OCI-M1 (cell line): ENCODE measurements around the gene BPIFA3.
A peak's percentile ranks its signal among the peaks of the same experiment; 100 is the strongest.

Source experiments
- DNase-seq: peaks from one replicate; lab custom pipeline; 2025; lab: John Stamatoyannopoulos, UW

BPIFA3 gene

GRCh38 chr20:33224399-33224798 is 7.2 kb downstream of the BPIFA3 start:
- DNase-seq, result no peak

GRCh38 chr20:33229843-33230242 is 12.7 kb downstream of the BPIFA3 start:
- DNase-seq, result peak; percentile 10

DNA sequence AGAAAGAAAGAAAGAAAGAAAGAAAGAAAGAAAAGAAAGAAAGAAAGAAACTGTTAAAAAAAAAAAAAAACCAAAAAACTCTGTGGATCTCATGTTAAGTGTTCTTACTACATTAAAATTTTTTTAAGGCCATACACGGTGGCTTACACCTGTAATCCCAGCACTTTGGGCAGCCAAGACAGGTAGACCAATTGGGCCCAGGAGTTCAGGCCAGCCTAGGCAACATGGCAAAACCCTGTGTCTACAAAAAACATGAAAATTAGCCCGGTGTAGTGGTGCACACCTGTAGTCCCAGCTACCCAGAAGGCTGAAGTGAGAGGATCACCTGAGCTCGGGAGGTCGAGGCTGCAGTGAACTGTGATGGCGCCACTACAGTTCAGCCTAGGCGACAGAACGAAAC is 14.1 kb downstream of the BPIFA3 start:
- no peak for DNase-seq

DNA sequence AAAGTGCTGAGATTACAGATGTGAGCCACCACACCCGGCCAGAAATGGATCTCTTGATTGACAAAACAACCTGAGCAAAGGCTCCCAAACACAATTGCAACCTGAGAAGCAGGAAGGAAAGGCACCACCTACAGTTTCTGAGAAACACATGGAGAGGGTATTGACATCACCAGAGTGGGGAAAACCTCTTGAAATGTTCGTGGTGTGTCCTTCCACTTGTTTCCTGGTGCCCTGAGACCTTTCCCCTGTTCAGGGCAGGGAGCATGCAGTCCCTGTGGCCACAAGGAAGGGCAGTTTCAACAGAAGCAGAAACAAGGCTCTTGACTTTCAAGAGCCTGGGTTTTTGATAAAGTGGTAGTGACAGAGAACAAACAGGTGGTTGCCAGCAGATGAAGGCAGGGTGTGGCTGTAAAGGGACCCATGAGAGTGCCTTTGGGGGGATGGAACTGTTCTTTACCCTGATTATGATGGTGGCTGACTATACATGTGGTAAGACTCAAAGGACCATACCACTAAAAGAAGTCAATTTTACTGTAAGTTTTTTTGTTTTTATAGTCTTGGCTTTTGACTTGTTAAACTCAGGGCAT is 15.4 kb downstream of the BPIFA3 start:
- no peak for DNase-seq

DNA sequence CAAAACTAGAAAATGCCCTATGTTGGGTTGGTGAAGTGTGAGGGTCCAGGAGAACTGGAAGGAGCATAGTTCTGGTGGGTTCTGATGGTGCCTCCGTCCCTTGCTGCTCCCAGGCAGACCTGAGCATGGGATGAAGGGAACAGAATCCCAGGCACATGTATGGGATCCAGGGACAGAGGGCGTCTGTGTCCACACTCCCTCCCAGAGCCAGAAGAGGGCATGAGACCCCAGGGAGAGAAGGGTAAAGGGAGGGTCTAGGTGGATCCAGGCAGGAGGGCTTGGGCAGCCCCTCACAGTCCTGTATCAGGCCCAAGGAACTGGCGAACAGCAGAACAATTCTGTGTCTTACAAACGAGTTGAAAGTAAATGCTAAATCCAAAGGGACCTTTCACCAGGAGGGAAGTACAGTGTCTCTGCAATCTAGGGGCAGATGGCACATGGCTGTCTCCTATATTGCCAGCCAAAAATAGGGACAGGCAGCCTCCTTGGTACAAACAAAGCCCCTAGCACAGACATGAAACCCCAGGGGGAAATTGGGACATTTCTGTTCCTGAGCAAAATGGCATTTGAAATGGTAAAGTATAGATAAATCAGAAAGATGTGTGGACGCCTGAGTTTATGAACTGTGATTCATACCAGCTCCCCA is 16.1 kb downstream of the BPIFA3 start:
- DNase-seq, result no peak

GRCh38 chr20:33234050-33234449 is 16.9 kb downstream of the BPIFA3 start:
- DNase-seq, result no peak

GRCh38 chr20:33235696-33236095 is 18.5 kb downstream of the BPIFA3 start, which contains the start of gene BPIFA1:
BPIFA1 (plus strand) TSS chr20:33235996; CDS start chr20:33237712, 1,716 bp downstream.
- no peak for DNase-seq

GRCh38 chr20:33236351-33236750 is 19.2 kb downstream of the BPIFA3 start:
- DNase-seq, result no peak

DNA sequence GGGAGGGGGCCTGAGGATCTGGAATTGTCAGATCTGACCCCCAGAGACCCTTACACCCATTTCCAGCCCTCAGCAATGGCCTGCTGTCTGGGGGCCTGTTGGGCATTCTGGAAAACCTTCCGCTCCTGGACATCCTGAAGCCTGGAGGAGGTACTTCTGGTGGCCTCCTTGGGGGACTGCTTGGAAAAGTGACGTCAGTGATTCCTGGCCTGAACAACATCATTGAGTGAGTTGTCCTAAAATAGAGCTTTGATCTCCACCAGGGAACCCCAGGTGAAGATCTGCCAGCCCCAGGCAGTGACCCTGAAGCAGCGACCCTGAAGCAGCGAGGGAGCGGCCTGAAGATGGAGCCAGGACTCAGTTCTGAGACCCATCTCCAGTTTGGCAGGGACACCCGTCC is 20.8 kb downstream of the BPIFA3 start:
- DNase-seq, result no peak

GRCh38 chr20:33239418-33239817 is 22.3 kb downstream of the BPIFA3 start:
- no peak for DNase-seq

DNA sequence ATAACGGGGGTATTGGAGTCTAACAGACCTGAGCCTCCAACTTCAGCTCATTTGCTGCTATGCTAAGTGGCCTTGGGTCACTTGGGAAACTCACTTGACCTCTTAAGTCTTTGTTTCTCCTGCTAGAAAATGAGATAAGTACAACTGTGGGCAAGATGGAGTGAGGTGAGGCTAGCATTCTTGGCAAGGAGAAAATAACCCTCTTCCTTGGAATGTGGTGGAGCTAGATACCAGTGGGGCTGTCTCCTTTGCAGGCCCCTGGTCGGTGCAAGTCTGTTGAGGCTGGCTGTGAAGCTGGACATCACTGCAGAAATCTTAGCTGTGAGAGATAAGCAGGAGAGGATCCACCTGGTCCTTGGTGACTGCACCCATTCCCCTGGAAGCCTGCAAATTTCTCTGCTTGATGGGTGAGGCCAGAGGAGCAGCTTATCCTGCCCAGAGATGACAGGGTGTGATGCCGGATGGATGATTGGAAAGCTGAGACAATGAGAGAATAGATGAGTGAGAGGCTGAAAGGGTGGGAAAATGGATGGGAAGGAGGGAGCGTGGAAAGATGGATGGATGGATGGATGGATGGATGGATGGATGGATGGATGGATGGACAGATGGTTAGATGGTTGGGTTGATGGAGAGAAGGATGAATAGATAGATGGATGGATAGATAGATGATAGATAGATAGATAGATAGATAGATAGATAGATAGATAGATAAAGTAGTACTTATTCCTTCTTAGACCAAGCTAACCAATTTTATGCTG is 23.0 kb downstream of the BPIFA3 start:
- DNase-seq, result no peak

DNA sequence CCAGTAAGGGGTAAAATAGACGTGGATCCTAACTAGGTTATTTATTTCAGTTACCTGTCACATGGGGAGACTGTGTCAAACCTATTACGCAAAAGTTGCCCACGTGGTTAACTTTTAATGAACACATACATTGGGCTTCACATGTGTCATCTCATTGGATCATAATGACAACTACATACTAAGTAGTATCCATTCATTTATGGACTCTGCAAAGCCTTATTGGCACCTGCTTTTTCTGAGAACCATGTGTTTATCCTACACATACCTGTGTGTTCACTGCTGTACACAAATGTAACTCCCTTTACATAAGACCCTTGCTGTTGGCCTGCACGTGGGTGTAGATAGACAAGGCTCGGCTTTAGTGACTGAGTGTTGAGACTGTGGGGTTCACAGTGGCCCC is 23.8 kb downstream of the BPIFA3 start:
- DNase-seq, result no peak

- DNase-seq, result no peak
These were observed 25.4 kb downstream of the BPIFA3 start for GRCh38 chr20:33242319-33243100.

- DNase-seq, result no peak
These were observed 28.9 kb downstream of the BPIFA3 start for GRCh38 chr20:33246077-33246476.

- DNase-seq, result no peak
These were observed 32.3 kb downstream of the BPIFA3 start for GRCh38 chr20:33249456-33249855.

DNA sequence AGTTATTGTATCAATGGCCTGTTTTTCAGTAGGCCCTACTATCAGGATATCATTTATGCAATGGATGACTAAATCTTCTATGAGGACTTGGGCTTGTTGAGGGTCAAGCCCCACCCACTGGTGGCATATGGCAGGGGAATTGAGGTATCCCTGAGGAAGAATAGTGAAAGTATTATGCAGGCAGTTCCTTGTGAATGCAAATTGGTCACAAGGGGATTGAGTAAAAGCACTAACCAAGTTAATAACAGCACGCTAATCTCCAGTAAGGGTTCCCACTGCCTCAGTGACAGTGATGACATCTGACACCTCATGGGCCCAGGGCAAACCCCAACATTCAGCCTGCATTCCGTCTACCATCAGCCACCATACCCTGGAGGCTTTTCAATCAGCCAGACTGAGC is 33.5 kb downstream of the BPIFA3 start:
- DNase-seq, result no peak

DNA sequence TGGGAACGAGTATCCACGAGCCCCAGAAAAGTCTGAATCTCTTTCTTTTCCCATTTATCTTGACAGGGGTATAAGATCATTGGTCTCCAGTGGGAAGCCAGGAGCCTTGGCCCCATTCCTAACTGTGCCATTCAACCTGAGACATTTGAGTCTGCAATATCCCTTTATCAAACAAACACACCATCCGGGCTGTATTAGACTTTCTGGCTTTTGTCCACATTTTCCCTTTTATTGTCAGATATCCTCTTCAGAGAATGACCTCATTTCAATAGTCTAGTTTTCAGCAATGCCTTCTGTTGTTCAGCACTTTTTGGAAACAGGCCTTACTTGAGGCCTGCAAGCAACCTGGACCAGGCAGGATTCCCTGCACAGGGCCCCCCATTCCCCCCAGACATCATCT is 34.3 kb downstream of the BPIFA3 start:
- DNase-seq, result no peak

- no peak for DNase-seq
These were observed 35.3 kb downstream of the BPIFA3 start for GRCh38 chr20:33252460-33252859.

DNA sequence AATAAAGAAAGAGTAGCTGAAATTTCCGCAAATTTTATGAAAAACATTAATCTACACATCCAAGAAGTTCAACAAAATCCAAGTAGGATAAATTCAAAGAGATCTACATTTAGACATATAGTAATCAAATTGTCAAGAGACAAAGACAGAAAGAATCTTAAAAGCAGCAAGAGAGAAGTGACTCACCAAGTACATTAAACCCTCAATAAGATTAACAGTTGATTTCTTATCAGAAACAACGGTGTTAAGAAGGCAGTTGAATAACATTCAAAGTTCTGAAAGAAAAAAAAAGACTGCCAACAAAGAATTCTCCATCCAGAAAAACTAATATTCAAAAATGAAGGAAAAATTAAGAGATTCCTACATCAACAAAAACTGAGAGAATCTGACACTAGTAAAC is 37.9 kb downstream of the BPIFA3 start:
- DNase-seq, result no peak

GRCh38 chr20:33257237-33257636 is 40.1 kb downstream of the BPIFA3 start:
- no peak for DNase-seq

DNA sequence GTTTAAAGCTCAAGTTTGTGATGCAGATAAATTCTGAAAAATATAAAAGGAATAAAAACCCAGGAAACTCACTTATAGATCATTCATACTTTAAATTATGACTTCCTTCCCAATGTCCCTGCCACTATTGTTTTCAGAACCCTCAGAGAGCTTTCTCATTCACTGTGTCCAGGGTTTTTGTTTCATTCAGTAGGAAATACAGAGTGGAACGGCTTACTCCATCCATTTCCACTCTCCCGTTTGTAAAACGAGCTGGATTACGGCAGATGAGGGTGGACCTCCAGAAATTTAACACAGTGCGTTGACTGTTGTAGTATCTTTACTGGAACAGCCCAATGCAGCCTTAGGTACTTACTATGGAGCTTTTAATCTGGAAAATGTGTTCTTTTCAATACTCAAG is 42.2 kb downstream of the BPIFA3 start:
- no peak for DNase-seq

GRCh38 chr20:33261465-33261864 is 44.3 kb downstream of the BPIFA3 start:
- DNase-seq, result no peak

DNA sequence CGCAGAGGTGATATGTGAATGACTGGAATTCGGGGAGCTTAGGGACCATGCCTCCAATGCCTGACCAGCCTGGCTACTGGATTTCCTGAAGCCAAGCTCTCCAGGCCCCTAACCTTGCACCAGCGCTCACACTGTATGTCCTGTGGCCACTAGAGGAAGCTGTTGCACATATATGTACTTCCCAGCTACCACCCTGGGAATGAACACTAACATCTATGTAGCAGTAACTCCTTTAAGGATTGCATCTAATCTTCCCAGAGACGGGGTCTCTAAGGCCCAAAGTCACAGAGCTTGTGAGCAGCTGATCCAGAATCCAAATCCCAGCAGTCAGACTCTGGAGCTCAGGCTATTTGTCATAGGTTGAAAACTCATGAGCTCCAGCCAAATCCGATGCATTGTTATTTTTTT is 45.5 kb downstream of the BPIFA3 start:
- DNase-seq, result peak; percentile 55
